ENCODE results near the gene CPT1B. TPM values are rescaled to one million over a fixed set of nuclear protein-coding genes. Genes with fewer than 3 reads are reported as not detected.

Gene CPT1B
- total RNA-seq, 1 donor from 2014 or later, result 60.7 TPM

DNA sequence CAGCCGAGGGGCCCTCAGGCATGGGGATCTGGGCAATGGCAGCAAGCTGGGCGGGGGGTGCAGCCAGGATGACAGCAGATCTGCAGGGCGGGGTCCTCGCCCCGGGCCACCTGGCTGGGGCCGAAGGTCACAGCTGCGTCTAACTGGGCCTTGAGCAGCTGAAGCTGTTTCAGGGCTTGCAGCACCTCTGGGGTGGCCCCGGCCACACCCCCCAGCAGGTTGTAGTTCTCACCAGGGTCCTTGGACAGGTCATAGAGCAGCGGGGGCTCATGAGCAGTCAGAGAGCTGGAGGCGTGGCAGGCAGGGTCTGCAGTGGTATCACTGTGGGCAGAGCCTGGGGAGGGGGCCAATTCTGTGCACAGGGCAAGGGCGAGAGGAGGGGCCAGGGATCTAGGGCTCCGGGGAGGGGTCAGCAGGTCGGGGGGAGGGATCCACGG lies 46.9 kb upstream of the CPT1B start:
- Mint-ChIP-seq H3K9me3 (ENCODE audit: unreplicated experiment) (no peaks in the 10 kb centered on the region), H3K27ac (ENCODE audit: unreplicated experiment) (no peak overlapping the region), H3K36me3 (ENCODE audit: unreplicated experiment) (no peaks in the 10 kb centered on the region), H3K27me3 (ENCODE audit: unreplicated experiment) (peaks cover 3% of the 10 kb centered on the region), H3K4me3 (ENCODE audit: unreplicated experiment) (no peak overlapping the region), H3K4me1 (ENCODE audit: unreplicated experiment) (peaks cover 24% of the 10 kb centered on the region)
- no peak for TF ChIP-seq CTCF (IDR thresholded peaks at IDR 0.05)
- no peak for DNase-seq (ENCODE audit: extremely low spot score, unreplicated experiment)

GRCh38 chr22:50624347-50625130 lies 46.3 kb upstream of the CPT1B start:
- no peak for TF ChIP-seq CTCF (IDR thresholded peaks at IDR 0.05)
- Mint-ChIP-seq H3K36me3 (ENCODE audit: unreplicated experiment) (no peaks in the 10 kb centered on the region), H3K27ac (ENCODE audit: unreplicated experiment) (no peak overlapping the region), H3K9me3 (ENCODE audit: unreplicated experiment) (no peaks in the 10 kb centered on the region), H3K4me1 (ENCODE audit: unreplicated experiment) (peaks cover 29% of the 10 kb centered on the region), H3K27me3 (ENCODE audit: unreplicated experiment) (peaks cover 3% of the 10 kb centered on the region), H3K4me3 (ENCODE audit: unreplicated experiment) (no peak overlapping the region)
- no peak for DNase-seq (ENCODE audit: extremely low spot score, unreplicated experiment)

GRCh38 chr22:50622723-50623327 lies 44.6 kb upstream of the CPT1B start:
- no peak for DNase-seq (ENCODE audit: extremely low spot score, unreplicated experiment)
- TF ChIP-seq CTCF (IDR thresholded peaks at IDR 0.05), result no peak
- H3K9me3 Mint-ChIP-seq (ENCODE audit: unreplicated experiment), result no peaks in the 10 kb centered on the region
- H3K27ac Mint-ChIP-seq (ENCODE audit: unreplicated experiment), result no peak overlapping the region
- peaks cover 19% of the 10 kb centered on the region for H3K4me1 Mint-ChIP-seq (ENCODE audit: unreplicated experiment)
- H3K27me3 Mint-ChIP-seq (ENCODE audit: unreplicated experiment), result peaks cover 5% of the 10 kb centered on the region
- no peak overlapping the region for H3K4me3 Mint-ChIP-seq (ENCODE audit: unreplicated experiment)
- no peaks in the 10 kb centered on the region for H3K36me3 Mint-ChIP-seq (ENCODE audit: unreplicated experiment)

GRCh38 chr22:50621948-50622722 lies 43.9 kb upstream of the CPT1B start:
- no peaks in the 10 kb centered on the region for H3K9me3 Mint-ChIP-seq (ENCODE audit: unreplicated experiment)

More at GRCh38 chr22:50621948-50622722, 43.9 kb upstream of the CPT1B start:
- no peak for DNase-seq (ENCODE audit: extremely low spot score, unreplicated experiment)
- TF ChIP-seq CTCF (IDR thresholded peaks at IDR 0.05), result no peak
- Mint-ChIP-seq H3K27me3 (ENCODE audit: unreplicated experiment) (peaks cover 5% of the 10 kb centered on the region), H3K4me3 (ENCODE audit: unreplicated experiment) (no peak overlapping the region), H3K27ac (ENCODE audit: unreplicated experiment) (no peak overlapping the region), H3K4me1 (ENCODE audit: unreplicated experiment) (peaks cover 19% of the 10 kb centered on the region), H3K36me3 (ENCODE audit: unreplicated experiment) (no peaks in the 10 kb centered on the region)

All from osteocyte (in vitro differentiated cells).